Measurements from ENCODE around the gene PADI2. TPM values are rescaled to one million over a fixed set of nuclear protein-coding genes. Genes with fewer than 3 reads are reported as not detected.

The PADI2 gene
- total RNA-seq, 1 donor from 2014 or later: 15.2 TPM

DNA sequence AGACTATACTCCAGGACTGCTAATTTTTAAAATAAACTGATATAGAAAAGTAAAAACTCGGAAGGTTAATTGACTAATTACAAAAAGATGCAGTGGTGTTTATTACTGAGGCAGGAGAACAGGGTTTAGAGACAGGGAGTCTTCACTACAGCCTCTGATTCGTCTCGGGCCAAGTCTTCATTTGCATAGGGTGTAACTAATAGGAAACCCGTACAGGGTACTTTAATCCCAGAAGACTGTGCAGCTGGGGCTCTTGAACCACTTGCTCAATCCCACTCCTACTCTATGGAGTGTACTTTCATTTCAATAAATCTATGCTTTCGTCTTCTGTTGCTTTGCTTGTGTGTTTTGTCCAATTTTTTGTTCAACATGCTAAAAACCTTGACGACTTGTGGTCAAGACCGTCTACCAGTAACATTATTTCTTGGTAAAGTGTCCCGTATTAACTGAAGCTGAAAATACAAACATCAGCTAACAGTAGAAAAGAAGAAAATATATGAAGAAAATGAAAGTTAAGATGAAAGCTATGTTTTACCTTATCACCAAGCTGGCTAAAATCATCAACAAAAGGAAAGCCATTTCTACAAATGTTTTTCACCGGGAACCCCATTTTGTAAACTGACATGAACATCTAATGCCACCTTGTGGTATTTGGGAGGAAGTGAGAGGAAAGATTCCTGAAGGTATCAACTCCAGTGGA is 73.5 kb downstream of the PADI2 start:
- TF ChIP-seq, protein P1, sequence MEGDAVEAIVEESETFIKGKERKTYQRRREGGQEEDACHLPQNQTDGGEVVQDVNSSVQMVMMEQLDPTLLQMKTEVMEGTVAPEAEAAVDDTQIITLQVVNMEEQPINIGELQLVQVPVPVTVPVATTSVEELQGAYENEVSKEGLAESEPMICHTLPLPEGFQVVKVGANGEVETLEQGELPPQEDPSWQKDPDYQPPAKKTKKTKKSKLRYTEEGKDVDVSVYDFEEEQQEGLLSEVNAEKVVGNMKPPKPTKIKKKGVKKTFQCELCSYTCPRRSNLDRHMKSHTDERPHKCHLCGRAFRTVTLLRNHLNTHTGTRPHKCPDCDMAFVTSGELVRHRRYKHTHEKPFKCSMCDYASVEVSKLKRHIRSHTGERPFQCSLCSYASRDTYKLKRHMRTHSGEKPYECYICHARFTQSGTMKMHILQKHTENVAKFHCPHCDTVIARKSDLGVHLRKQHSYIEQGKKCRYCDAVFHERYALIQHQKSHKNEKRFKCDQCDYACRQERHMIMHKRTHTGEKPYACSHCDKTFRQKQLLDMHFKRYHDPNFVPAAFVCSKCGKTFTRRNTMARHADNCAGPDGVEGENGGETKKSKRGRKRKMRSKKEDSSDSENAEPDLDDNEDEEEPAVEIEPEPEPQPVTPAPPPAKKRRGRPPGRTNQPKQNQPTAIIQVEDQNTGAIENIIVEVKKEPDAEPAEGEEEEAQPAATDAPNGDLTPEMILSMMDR (conservative IDR thresholded peaks at IDR 0.05; ENCODE audit: low read depth, low read length): peak; percentile 78
- no peak overlapping the region for H3K4me3 ChIP-seq (ENCODE audit: low read depth, low read length)
- no peak for DNase-seq (ENCODE audit: low read depth)

DNA sequence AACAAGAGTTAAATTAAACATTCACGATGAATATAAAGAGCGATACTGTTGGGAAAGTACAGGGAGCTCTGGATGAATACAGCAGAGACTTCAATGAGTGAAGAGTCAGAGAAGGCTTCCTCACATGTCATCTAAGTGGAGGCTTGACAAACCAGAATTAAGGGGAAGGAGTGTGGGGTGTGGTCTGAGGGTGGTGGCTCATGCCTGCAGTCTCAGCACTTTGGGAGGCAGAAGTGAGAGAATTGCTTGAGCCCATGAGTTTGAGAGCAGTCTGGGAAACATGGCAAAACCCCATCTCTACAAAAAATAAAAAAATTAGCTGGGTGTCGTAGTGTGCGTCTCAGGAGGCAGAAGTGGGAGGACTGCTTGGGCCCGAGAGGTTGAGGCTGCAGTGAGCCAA is 74.1 kb downstream of the PADI2 start:
- TF ChIP-seq, protein P1 (conservative IDR thresholded peaks at IDR 0.05; ENCODE audit: low read depth, low read length): no peak
- no peak for DNase-seq (ENCODE audit: low read depth)
- H3K4me3 ChIP-seq (ENCODE audit: low read depth, low read length): no peak overlapping the region

DNA sequence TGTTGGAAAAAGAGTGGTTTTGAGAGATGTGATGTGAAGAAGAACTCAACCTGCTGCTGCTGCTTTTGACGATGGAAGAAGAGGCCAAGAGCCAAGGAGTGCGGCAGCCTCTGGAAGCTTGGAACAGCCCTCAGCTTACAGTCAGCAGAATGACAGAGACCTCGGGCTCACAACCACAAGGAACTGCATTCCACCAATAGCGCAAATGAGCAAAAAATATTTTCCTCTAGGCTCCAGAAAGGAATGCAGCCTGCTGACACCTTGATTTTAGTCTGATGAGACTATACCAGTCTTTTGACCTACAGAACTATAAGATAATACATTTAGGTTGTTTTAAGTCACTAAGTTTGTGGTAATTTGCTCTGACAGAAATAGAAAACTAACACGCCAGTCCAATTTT is 75.6 kb downstream of the PADI2 start:
- no peak overlapping the region for H3K4me3 ChIP-seq (ENCODE audit: low read depth, low read length)
- DNase-seq (ENCODE audit: low read depth): no peak
- TF ChIP-seq, protein P1 (conservative IDR thresholded peaks at IDR 0.05; ENCODE audit: low read depth, low read length): no peak

DNA sequence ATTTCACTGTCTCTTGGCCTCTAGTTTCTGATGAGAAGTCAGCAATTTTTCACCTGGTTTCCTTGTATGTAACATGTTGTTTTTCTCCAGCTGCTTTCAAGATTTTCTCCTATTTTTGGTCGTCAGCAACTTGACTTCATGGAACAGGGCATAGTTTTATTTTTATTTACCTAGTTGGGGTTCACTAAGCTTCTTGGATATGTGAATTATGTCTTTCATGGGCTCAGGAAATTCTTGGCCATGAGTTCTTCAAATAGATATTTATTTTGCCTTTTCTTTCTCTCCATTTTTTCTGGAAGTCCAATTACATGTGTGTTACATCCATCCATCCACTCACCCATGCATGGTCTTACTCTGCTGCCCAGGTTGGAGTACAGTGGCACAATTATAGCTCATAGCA is 79.1 kb downstream of the PADI2 start:
- DNase-seq (ENCODE audit: low read depth): no peak
- TF ChIP-seq, protein P1 (conservative IDR thresholded peaks at IDR 0.05; ENCODE audit: low read depth, low read length): no peak
- no peak overlapping the region for H3K4me3 ChIP-seq (ENCODE audit: low read depth, low read length)

DNA sequence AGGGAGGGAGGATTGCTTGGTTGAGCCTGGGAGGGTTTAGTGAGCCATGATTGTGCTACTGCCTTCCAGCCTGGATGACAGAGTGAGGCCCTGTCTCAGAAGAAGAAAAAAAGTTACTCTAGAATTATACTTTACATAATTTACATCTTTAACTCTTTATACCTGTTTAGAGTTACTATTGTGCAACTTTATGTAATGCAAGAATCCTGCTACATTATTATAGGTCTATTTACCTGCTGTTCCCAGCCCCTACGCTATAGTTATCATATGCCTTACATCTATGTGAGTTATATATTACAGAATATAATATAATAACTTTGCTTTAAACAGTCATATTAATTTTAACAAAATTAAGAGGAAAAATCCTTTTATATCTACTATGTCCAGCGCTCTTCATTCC is 79.7 kb downstream of the PADI2 start:
- TF ChIP-seq, protein P1 (conservative IDR thresholded peaks at IDR 0.05; ENCODE audit: low read depth, low read length): no peak
- no peak for DNase-seq (ENCODE audit: low read depth)

DNA sequence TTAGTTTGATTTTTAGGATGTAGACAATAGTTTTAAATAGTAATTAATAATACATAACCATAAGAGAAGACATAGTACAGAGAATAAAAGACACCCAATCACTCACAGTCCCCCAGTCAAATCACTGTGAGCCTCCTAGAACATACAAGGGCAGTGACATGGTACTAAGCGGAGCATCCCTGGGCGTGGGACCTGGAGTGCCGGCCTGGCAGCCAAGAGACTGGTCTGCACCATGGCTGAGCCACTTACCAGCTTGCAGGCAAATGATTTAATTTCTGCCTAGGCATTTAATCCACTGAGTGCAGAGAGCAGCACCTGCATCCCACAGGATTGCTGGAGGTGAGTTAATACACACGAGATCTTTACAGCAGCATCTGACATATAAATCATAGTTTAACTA is 85.8 kb downstream of the PADI2 start:
- H3K4me3 ChIP-seq (ENCODE audit: low read depth, low read length): no peak overlapping the region
- DNase-seq (ENCODE audit: low read depth): no peak
- TF ChIP-seq, protein P1 (conservative IDR thresholded peaks at IDR 0.05; ENCODE audit: low read depth, low read length): no peak

More for the DNA sequence above, 79.7 kb downstream of the PADI2 start:
- H3K4me3 ChIP-seq (ENCODE audit: low read depth, low read length): no peak overlapping the region

DNA sequence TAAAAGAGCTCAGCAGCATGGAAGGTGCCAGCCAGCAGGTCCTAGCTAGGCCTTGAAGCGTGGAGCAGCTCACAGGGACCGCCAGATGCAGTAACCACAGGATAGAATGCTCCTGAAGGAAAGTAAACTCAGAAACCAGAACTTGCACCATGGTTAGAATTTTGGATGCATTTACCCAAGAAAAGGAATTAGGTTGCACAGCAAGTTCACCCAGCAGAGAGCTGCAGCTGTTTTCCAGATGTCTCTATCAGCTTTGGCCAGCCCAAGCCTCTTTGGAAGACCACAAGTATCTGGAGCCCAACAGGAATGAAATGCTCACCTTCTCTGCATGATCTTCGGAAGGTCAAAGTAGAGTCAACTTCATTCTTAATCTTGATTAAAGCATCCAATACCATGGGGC is 86.5 kb downstream of the PADI2 start:
- no peak overlapping the region for H3K4me3 ChIP-seq (ENCODE audit: low read depth, low read length)
- TF ChIP-seq, protein P1 (conservative IDR thresholded peaks at IDR 0.05; ENCODE audit: low read depth, low read length): no peak
- DNase-seq (ENCODE audit: low read depth): no peak

All from epithelial cell of proximal tubule (primary cell).